Jurkat, Clone E6-1 (cell line): ENCODE results near the gene ZNF775.
A peak's percentile ranks its signal among the peaks of the same experiment; 100 is the strongest.

Experiments used
- DNase-seq: peaks from one replicate; pipeline ENCODE4 v3.0.0-alpha.2; 2011; ENCODE audit warnings: low read depth, low spot score
- H3K4me3 ChIP-seq: 2 replicates; pipeline ENCODE4 v1.5.1; 2011; ENCODE audit warnings: mild to moderate bottlenecking, low read length, control low read depth, moderate library complexity

The ZNF775 gene

DNA sequence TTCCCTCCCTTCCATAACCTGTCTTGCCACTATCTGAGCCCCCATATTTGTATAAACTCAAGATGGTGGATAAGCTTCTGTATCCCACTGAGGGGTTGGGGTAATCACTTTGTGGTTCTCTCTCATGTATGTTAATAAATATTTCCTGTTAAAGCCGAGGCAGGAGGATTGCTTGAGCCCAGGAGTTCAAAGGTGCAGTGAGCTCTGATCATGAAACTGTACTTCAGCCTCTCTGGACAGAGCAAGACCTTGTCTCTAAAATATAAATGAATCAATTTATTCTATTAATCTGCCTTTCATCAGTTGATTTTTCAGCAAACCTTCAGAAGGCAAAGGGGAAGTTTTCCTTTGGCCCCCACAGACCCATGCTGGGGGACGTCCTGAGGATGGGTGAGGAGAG, 35.9 kb upstream of the ZNF775 start:
- no peak overlapping the region for H3K4me3 ChIP-seq
- DNase-seq = no peak

DNA sequence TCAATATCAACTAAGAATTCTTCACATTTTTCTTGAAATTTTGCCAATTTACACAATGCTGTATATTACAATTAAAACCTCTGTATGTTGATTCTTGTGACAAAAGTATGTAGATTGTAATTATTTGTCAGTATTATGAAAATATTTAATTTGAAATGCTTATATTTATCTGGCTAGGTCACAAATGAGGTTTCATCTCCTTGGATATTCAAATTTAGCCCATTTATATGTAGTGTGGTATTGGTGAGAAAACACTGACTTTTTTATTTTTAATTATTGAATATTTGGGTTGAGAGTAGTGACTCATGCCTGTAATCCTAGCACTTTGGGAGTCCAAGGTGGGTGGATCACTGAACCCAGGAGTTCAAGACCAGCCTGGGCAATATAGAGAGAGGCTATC, 34.8 kb upstream of the ZNF775 start:
- no peak for DNase-seq

DNA sequence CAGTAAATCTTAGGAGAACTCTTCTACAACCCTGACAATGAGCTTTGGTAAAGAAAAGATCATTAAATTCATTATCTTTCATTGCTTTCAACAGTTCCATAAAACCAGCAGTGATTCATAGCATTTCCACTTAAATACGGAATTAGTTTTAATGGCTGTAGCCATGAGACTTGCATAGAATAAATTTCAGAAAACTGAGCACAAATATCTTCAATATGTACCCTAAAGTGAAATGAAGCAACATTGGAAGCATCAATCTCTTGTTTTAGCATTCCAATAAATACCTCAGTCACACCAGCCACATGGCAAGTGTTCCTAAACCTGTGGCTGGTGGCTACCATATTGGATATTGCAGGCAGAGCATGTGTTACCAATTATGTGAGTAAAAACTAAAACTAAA, 34.1 kb upstream of the ZNF775 start:
- no peak overlapping the region for H3K4me3 ChIP-seq

More for the DNA sequence above, 34.8 kb upstream of the ZNF775 start:
- no peak overlapping the region for H3K4me3 ChIP-seq

DNA sequence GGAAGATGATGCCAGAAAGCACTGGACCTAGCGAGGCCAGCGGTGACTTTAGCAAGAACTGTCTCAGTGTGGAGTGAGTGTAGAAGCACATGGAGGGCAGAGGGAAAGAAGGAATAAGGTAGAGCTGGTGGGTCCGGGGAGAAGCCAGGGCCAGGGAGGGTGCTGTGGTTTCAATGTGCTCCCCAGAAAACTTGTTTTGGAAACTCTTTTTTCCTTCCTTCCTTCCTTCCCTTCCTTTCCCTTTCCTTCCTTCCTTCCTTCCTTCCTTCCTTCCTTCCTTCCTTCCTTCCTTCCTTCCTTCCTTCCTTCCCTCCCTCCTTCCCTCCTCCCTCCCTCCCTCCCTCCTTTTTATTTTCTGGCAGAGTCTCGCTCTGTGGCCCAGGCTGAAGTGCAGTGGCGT, 32.2 kb upstream of the ZNF775 start:
- no peak for DNase-seq
- no peak overlapping the region for H3K4me3 ChIP-seq

More for the DNA sequence above, 34.1 kb upstream of the ZNF775 start:
- no peak for DNase-seq

DNA sequence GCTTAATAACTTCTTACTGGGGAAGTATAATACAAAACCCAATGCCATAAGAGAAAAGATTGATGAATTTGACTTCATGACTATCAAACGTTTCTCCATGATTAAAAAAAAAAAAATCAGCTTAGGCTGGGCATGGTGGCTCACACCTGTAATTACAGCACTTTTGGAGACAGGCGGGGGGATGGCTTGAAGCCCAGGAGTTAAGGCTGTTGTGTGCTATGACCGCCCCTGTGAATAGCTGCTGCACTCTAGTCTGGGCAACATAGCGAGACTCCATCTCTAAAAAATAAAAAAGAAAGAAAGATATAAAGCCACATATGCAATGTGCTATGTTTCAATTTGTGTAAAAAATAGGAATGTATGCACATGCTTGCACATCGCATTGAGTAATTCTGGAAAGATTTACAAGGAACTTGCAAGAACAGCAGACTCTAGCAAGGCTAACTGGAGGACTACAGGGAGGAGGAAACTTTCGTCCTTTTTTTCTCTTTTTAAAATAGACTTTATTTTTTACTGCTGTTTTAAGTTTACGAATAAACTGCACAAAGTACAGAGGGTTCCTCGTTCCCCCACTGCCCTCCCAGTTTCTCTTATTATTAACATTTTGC, 27.4 kb upstream of the ZNF775 start:
- no peak overlapping the region for H3K4me3 ChIP-seq
- DNase-seq = no peak

DNA sequence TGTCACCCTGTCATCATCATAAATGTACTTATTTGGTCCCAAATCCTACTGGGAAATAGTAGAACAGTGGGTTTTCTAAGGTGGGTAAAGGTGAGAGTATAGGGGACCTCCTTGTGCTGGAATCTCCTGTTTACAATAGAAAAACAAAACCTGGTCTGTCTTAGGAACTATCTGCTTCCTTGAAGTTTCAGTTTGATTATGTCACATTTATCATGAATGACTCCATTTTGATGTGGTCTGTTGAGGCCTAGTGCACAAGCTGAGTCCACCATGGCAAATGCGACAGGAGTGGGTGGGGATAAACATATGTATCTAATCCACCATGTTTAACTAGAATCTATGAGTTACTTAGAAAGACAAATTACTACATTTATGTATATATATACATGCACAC, 23.5 kb upstream of the ZNF775 start:
- no peak overlapping the region for H3K4me3 ChIP-seq
- DNase-seq = no peak

DNA sequence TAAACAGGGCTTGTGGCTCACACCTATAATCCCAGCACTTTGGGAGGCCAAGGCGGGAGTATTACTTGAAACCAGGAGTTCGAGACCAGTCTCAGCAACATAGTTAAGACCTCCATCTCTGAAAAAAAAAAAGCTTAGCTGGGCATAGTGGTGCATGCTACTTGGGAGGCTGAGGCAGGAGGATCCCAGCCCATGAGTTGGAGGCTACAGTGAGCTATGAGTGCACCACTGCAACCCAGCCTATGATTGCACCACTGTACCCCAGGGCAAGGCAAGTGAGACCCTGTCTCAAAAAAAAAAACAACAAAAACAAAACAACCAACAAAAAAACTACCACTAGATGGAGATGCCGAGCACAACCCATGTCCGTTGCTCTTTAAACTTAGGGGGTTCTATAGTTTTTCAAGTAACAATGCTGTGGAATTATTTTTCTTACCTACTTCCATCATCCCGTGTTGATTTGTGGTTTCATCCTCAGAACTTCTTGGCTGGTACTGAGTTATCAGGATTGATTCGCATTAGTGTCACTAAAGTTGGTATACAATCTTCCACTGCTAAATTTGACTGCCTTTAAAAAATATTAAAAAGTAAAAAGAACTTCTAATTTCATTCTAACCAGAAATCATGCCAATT, 22.7 kb upstream of the ZNF775 start:
- DNase-seq = peak; percentile 74
- H3K4me3 ChIP-seq = no peak overlapping the region

DNA sequence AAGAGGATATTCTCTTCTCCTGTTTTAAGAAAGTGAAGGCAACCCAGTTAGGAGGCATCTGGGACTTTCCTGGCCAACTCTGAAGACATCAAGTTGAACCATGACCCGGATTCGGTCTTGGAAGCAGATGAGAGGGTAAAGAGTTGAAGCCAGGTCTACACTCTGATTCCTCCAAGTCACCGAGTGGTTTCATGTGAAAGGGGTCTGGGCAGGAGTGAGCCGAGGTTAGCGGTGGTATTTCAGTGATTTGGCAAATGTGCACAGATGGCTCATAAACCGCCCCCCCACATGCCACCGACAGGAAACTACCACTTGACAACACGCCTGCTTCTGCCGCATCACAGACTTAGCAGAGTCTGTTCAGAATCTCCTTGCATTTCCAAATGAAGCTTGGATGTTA, 21.9 kb upstream of the ZNF775 start:
- H3K4me3 ChIP-seq = peak overlapping the region; percentile 38
- peak; percentile 95 for DNase-seq

DNA sequence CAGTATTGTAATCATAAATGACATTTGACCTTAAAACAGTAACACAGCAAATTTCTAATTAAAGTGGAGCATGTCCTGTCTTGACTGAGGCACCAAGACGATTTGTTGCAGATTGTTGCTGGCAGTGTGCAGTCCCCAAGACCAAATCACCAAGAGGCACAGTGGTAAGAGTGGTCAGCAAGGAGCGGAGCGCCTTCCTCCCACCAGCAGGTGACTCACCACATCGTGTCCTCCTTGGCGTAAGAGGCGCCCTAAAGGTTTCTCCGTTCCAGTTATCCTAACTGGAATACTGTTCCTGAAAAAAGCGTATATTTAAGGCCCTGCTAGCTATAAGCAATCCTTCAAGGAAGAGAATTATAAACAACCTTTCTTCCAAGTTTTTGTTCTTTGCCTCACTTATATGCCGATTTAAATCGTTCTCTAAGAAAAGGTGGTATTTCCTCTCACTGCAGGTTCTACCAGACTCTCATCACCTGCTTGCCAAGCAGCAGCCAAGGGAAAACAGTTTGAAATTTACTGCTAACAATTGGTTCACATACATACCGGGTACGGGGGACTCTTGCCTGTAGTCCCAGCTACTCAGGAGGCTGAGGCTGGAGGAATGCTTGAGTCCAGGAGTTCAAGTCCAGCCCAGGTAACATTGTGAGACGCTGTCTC, 21.2 kb upstream of the ZNF775 start:
- no peak for DNase-seq

DNA sequence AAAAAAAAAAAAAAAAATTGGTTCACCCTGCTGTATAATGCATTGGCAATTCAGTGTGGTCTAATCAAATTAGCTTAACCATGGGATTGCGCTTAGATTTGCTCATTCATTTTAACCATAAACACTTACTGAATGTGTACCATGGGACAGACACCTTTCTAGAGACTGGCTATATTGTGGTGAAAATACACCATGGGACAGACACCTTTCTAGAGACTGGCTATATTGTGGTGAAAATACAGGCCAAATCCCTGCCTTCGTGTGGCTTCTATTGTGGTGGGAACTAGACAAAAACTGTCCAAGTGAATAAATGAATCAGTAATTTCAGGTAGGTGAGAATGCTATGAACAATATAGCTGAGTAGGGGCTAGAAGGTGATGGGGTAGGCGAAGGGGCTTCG, 20.7 kb upstream of the ZNF775 start:
- no peak for DNase-seq
- H3K4me3 ChIP-seq = no peak overlapping the region

More for the DNA sequence above, 21.2 kb upstream of the ZNF775 start:
- H3K4me3 ChIP-seq = peak overlapping the region; percentile 11

DNA sequence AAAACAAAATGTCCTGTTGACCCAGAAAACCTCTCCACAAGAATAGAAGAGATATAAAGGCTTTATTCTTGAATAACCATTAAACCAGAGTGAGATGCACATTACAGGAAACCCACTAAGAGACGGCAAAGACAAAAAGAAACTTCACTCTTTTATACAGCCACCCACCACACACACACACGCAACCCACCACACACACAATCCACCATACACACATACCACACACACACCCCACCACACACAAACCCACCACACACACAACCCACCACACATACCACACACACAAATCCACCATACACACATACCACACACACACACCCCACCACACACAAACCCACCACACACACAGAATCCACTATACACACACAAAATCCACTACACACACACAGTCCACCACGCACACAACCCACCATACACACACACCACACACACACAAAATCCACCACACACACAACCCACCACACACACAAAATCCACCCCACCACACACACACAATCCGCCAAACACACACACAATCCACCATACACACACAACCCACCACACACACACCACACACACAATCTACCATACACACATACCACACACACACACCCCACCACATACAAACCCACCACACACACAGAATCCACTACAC, 20.0 kb upstream of the ZNF775 start:
- no peak for DNase-seq
- no peak overlapping the region for H3K4me3 ChIP-seq

DNA sequence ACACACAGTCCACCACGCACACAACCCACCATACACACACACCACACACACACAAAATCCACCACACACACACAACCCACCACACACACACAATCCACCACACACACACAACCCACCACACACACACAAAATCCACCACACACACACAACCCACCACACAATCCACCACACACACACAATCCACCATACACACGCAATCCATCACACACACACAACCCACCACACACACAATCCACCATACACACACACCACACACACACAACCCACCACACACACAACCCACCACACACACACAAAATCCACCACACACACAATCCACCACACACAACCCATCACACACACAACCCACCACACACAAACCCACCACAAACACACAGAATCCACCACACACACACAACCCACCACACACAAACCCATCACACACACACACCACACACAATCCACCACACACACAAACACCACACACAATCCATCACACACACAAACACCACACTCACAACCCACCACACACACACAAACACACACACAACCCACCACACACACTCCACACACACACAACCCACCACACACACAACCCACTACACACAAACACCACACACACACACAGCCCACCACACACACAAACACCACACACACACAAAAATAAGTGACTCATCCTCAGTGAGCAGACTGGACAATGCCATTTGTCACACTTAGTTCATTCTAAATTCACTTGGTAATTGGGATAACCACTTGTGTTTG, 19.3 kb upstream of the ZNF775 start:
- DNase-seq = no peak
- H3K4me3 ChIP-seq = no peak overlapping the region

DNA sequence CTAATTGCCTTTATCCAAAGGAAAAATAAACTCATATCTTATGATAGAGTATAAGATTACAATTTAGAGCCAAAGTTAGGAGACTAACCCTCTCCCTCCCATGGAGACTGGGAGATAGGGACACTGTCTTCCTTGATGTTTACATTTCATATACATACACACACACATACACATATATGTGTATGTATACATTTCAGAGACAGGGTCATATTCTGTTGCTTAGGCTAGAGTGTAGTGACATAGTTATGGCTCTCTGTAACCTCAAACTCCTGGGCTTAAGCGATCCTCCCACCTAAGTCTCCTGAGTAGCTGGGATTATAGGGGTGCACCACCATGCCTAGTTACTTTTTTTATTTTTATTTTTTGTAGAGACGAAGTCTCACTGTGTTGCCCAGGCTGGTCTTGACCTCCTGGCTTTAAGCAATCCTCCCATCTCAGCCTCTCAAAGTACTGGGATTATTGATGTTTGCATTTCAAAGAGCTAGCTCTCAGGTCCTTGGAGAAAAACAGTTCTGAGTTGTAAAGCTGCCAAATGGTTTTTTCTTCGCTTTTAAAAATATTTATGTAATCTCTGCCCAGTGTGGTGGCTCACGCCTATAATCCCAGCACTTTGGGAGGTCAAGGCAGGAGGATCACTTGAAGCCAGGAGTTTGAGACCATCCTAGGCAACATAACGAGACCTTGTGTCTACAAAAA, 18.6 kb upstream of the ZNF775 start:
- no peak for DNase-seq
- no peak overlapping the region for H3K4me3 ChIP-seq

DNA sequence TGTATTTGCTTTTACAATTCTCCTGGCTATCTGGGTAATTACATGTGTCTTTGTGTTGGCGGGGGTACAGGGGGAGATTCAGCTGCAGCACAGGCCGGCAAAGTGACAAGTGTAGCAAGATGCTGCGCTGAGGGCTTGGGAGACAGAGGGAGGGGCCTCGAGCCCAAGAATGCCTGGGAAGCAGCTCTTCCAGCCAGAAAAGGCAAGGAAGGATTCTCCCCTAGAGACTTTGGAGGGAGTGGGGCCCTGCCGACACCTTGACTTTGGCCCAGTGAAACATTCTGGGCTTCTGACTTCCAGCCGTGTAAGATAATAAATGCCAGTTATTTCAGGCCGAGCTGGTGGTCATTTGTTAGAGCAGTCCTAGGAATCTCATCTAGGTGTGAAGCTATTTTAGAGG, 17.7 kb upstream of the ZNF775 start:
- no peak for DNase-seq
- no peak overlapping the region for H3K4me3 ChIP-seq

DNA sequence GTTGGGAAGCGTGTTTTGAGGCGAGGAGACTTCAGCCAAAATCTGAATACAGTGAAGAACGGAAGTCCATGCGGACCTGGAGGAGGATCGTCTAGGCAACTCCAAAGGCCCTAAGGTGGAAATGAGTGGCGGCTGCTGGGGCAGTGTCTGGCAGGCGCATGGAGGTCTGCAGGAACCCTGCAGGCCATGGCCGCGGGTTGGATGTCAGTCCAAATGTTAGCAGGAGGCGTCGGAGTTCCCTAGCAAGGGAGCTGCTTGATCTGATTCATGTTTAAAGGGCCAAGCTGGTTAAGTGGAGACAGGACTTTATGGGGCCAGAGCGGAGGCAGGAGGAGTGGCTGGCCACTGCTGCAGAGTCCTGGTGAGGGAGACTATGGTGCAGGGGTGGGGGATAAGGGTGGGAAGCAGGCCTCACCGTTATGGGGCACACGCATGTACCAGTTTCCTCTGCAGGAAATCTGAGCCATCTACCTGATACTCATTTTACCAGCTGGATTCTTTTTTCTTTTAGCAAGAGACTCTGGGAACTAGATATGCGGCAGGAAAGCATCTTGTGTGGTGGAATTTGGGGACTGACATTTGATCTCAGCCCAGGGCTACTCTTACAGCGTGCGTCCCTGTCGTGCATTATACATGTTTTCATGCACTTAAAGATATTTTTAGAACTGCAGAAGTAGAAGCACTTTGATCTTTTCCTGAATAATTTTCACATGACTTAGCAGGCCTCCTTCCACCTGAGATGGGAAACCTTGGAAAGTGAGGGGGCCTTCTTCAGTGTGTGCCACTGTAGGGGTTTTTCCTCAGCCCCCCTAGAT, 17.1 kb upstream of the ZNF775 start:
- no peak for DNase-seq
- no peak overlapping the region for H3K4me3 ChIP-seq

DNA sequence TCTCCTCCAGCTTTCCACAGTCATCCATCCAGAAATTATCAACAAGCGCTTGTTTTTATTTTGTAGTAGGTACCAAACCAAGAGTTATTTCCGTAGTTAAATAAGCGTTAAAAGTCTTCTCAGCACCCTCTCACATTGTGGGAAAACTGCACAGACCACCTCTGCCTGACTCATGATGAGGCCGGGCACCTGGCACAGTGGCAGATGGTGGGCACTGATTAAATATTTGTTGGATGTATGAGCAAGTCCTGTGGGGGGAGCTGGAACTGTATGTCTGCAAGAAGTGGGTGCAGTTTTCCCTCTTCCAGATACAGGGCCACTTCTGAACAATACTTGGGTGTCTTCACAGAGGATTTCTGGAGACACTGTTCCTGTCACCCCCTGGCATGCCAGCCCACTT, 15.8 kb upstream of the ZNF775 start:
- peak; percentile 85 for DNase-seq
- peak overlapping the region; percentile 13; the same call in 1 of the 2 replicates for H3K4me3 ChIP-seq

DNA sequence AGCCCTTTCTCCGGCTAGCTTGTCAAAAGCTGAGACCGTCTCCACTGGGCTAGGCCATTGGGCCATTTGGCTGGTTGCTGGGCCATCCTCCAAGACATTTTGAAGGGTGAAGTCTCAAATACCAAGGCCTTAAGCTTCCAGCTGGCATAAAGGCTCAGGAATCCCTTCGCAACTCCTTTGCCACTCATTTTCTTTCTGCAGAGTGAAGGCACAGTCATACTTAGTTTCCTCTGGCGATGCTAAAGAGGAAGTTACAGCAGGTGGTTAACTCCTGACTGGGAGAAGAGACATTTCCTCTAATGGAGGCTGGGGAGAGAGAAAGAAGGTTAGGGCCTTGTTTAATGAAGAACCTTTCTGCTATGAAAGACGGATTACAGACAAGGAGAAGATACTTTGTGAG, 15.3 kb upstream of the ZNF775 start:
- peak; percentile 66 for DNase-seq
- H3K4me3 ChIP-seq = peak overlapping the region; percentile 13; the same call in 1 of the 2 replicates

DNA sequence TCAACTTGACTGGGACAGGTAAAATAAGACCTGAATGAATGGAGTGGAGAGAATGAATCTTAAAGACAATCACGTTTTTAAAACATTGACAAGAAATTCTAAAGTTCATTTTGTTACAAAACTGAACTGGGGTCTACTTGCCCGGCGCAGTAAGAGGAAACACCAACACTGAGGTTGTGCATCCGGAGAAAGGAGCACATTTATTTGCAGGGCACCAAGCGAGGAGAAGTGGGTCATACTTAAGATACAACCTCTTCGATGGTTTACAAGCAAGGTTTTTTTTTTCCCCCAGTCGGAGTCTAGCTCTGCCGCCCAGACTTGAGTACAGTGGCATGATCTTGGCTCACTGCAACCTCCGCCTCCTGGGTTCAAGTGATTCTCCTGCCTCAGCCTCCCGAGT, 13.9 kb upstream of the ZNF775 start:
- no peak overlapping the region for H3K4me3 ChIP-seq
- DNase-seq = no peak
